ENCODE measurements around the gene ZDHHC14. TPM values are rescaled to one million over a fixed set of nuclear protein-coding genes. Genes with fewer than 3 reads are reported as not detected.

The ZDHHC14 gene
- polyA plus RNA-seq, 1 donor (not counting 4 experiments of a cell fraction or from before 2014, with no cell fraction given) = 6.4 TPM

GRCh38 chr6:157525292-157525889, 144.4 kb downstream of the ZDHHC14 start:
- Histone ChIP-seq H3K79me2 (ENCODE audit: control insufficient read depth, insufficient read depth, low read length) (no peaks in the 10 kb centered on the region), H3K27ac (ENCODE audit: control insufficient read depth, insufficient read depth, low read length) (no peak overlapping the region), H3K4me3 (ENCODE audit: control insufficient read depth in 2 of 3, extremely low read depth in 1 of 3, insufficient read depth in 2 of 3, low read depth in 1 of 3, low read length in 3 of 3) (no peak overlapping the region), H4K20me1 (ENCODE audit: control insufficient read depth, extremely low read depth, insufficient read depth, low read length) (no peaks in the 10 kb centered on the region), H3K4me2 (ENCODE audit: control insufficient read depth, extremely low read depth, insufficient read depth, low read depth, low read length) (no peak overlapping the region), H2AFZ (ENCODE audit: control insufficient read depth, low read length) (no peak overlapping the region), H3K9me3 (ENCODE audit: control insufficient read depth, low read depth, low read length) (no peaks in the 10 kb centered on the region), H3K36me3 (ENCODE audit: control insufficient read depth in 2 of 2, extremely low read depth in 1 of 2, insufficient read depth in 2 of 2, low read length in 2 of 2) (no peaks in the 10 kb centered on the region), H3K9ac (ENCODE audit: control insufficient read depth, extremely low read depth, insufficient read depth, low read length) (no peak overlapping the region), H3K4me1 (ENCODE audit: control insufficient read depth, extremely low read depth, insufficient read depth, low read length) (no peaks in the 10 kb centered on the region), H3K27me3 (ENCODE audit: control insufficient read depth, extremely low read depth, insufficient read depth, low read length) (no peaks in the 10 kb centered on the region), H3K9me1 (ENCODE audit: control insufficient read depth, extremely low read depth, insufficient read depth, low read length) (no peaks in the 10 kb centered on the region)
- FAIRE-seq (no peak), DNase-seq (ENCODE audit: low read depth, low spot score) (no peak)
- dilution Hi-C loops (cut with MboI; ENCODE audit: extremely low pct_ligation_motif_present, low sequenced_read_pairs) = no loop called here
- no peak for TF ChIP-seq EZH2 (IDR thresholded peaks at IDR 0.05; ENCODE audit: low read length)
- TF ChIP-seq, protein P1, sequence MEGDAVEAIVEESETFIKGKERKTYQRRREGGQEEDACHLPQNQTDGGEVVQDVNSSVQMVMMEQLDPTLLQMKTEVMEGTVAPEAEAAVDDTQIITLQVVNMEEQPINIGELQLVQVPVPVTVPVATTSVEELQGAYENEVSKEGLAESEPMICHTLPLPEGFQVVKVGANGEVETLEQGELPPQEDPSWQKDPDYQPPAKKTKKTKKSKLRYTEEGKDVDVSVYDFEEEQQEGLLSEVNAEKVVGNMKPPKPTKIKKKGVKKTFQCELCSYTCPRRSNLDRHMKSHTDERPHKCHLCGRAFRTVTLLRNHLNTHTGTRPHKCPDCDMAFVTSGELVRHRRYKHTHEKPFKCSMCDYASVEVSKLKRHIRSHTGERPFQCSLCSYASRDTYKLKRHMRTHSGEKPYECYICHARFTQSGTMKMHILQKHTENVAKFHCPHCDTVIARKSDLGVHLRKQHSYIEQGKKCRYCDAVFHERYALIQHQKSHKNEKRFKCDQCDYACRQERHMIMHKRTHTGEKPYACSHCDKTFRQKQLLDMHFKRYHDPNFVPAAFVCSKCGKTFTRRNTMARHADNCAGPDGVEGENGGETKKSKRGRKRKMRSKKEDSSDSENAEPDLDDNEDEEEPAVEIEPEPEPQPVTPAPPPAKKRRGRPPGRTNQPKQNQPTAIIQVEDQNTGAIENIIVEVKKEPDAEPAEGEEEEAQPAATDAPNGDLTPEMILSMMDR (optimal IDR thresholded peaks at IDR 0.05 in 1 of 3, IDR thresholded peaks at IDR 0.05 in 1 of 3, conservative IDR thresholded peaks at IDR 0.05 in 1 of 3; ENCODE audit: extremely low read depth in 1 of 3, insufficient read depth in 2 of 3, low read length in 3 of 3) = no peak

- Histone ChIP-seq H3K9me1 (ENCODE audit: control insufficient read depth, extremely low read depth, insufficient read depth, low read length) (no peaks in the 10 kb centered on the region), H3K27ac (ENCODE audit: control insufficient read depth, insufficient read depth, low read length) (no peak overlapping the region), H3K4me3 (ENCODE audit: control insufficient read depth in 2 of 3, extremely low read depth in 1 of 3, insufficient read depth in 2 of 3, low read depth in 1 of 3, low read length in 3 of 3) (no peak overlapping the region), H3K4me1 (ENCODE audit: control insufficient read depth, extremely low read depth, insufficient read depth, low read length) (no peaks in the 10 kb centered on the region), H2AFZ (ENCODE audit: control insufficient read depth, low read length) (no peak overlapping the region), H4K20me1 (ENCODE audit: control insufficient read depth, extremely low read depth, insufficient read depth, low read length) (no peaks in the 10 kb centered on the region), H3K9me3 (ENCODE audit: control insufficient read depth, low read depth, low read length) (no peaks in the 10 kb centered on the region), H3K9ac (ENCODE audit: control insufficient read depth, extremely low read depth, insufficient read depth, low read length) (no peak overlapping the region), H3K36me3 (ENCODE audit: control insufficient read depth in 2 of 2, extremely low read depth in 1 of 2, insufficient read depth in 2 of 2, low read length in 2 of 2) (no peaks in the 10 kb centered on the region), H3K27me3 (ENCODE audit: control insufficient read depth, extremely low read depth, insufficient read depth, low read length) (no peaks in the 10 kb centered on the region), H3K79me2 (ENCODE audit: control insufficient read depth, insufficient read depth, low read length) (no peaks in the 10 kb centered on the region), H3K4me2 (ENCODE audit: control insufficient read depth, extremely low read depth, insufficient read depth, low read depth, low read length) (no peak overlapping the region)
- FAIRE-seq = no peak
- no peak for DNase-seq (ENCODE audit: low read depth, low spot score)
- dilution Hi-C loops (cut with MboI; ENCODE audit: extremely low pct_ligation_motif_present, low sequenced_read_pairs) = no loop called here
- TF ChIP-seq, protein P1 (optimal IDR thresholded peaks at IDR 0.05 in 1 of 3, IDR thresholded peaks at IDR 0.05 in 1 of 3, conservative IDR thresholded peaks at IDR 0.05 in 1 of 3; ENCODE audit: extremely low read depth in 1 of 3, insufficient read depth in 2 of 3, low read length in 3 of 3) = no peak
- no peak for TF ChIP-seq EZH2 (IDR thresholded peaks at IDR 0.05; ENCODE audit: low read length)
Observed at GRCh38 chr6:157525918-157526425, 145.0 kb downstream of the ZDHHC14 start.
